GM18526 (cell line): ENCODE data around the gene KCNJ3.

ENCODE experiments used
- POLR2A ChIP-seq: IDR thresholded peaks from 3 replicates; pipeline ENCODE4 v1.6.1; 2011; ENCODE audit not compliant: insufficient read length; ENCODE audit errors: extremely low read depth

The KCNJ3 gene

DNA sequence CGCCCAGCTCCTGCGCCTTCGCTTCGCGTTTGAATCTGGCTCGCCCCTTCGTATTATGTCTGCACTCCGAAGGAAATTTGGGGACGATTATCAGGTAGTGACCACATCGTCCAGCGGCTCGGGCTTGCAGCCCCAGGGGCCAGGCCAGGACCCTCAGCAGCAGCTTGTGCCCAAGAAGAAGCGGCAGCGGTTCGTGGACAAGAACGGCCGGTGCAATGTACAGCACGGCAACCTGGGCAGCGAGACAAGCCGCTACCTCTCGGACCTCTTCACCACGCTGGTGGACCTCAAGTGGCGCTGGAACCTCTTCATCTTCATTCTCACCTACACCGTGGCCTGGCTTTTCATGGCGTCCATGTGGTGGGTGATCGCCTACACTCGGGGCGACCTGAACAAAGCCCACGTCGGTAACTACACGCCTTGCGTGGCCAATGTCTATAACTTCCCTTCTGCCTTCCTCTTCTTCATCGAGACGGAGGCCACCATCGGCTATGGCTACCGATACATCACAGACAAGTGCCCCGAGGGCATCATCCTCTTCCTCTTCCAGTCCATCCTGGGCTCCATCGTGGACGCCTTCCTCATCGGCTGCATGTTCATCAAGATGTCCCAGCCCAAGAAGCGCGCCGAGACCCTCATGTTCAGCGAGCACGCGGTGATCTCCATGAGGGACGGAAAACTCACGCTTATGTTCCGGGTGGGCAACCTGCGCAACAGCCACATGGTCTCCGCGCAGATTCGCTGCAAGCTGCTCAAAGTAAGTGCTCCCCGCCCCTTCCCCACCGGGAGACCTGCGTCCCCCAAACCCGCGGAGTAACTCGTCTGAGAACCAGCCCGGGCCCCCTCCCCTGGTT is 453 bp downstream of the KCNJ3 start:
- no peak for TF ChIP-seq POLR2A

DNA sequence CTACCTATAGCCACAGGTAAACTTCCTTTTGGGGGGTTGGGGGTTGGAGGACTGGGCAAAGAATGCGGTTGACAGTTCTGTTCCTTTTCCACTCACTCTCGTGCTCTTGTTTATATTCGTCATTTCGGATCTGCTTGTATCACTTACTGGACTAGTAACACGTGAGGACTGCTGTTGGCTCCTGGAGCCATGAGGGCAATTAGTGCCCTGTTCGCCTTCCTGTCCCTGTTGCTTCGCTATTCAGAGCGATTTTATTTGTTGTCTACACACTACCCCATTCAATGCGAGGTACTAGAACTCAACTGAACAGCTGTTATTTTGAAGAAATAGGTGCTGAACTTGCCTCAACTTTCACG is 1.1 kb downstream of the KCNJ3 start:
- no peak for TF ChIP-seq POLR2A

DNA sequence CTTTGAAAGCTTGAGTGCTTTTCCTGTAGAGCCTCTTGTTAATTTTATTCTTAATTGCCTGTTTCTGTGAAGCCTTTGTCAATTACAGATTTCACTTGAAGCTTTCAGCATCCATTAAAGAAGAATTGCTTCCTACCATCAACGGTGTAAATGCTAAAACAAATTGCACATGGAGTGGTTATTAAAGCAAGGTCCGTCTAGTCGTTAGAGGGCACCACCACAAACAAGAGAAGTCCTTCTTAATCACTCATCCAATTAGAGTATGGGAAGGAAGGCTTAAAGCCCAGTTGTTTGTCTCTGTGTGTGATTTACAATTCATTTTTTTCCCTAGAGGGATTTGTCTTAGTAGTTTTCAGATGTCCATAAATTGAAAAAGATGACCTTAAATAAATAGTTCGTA is 1.6 kb downstream of the KCNJ3 start:
- no peak for TF ChIP-seq POLR2A

DNA sequence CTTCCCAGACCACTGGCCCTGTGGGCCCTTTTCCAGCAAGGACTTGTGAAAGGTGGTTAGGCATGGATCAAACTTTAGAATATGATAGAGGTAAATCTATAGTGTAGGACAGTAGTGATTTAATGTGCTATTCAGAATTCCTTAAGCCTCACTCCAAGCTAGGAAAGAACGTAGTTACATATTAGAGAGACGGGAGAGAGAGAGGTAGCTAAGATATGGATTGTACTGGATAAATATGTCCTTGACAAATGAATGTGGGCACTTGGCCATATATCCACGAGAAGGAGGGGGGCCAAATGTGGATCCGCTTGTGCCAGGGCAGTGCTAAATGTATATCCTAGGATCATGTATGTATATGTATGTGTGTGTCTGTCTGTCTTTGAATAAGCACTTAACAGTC is 6.5 kb downstream of the KCNJ3 start:
- no peak for TF ChIP-seq POLR2A

DNA sequence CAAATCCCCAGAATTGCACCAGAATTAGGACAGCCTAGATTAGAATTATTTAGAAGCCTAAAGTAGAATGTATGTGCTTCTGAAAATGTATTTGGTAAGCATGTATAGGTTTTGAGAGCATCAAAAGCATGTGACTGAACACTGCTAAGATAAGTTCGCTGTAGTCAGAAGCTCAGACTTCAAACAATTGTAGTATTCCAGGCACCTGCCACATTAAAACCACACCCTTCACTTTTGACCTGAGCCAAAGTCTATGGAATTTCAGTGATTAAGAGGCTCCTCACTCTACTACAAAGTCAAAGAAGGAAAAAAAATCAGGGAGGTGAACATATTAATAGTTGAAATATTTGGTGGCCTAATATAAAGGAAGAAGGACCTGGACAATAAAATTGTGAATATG is 8.2 kb downstream of the KCNJ3 start:
- TF ChIP-seq POLR2A: no peak

DNA sequence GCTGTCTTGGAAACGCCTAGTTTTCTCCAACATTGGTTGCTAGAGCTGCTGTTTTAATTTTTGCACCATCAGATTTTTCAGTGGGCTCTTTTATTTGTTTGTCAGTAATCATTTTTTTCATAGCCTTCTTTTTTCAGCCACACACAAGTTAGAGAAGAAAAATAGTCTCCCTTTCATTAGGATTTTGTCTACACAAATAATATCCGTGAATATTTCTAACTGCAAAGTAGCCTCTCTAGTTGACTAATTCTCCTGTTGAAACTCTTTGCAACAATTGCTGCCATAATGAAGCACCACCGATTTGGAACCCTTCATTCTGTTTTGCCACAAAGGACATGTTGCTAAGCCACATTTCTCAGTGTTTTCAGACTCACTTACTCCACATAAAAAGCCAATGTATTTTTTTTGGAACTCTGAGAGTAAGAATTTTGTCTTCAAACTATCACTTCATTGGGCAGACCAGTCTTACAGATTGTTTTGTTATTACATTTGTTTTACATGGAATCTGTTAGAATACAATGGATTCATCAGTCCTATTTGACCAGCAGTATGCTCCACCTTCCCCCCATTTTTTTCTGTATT is 9.6 kb downstream of the KCNJ3 start:
- no peak for TF ChIP-seq POLR2A

DNA sequence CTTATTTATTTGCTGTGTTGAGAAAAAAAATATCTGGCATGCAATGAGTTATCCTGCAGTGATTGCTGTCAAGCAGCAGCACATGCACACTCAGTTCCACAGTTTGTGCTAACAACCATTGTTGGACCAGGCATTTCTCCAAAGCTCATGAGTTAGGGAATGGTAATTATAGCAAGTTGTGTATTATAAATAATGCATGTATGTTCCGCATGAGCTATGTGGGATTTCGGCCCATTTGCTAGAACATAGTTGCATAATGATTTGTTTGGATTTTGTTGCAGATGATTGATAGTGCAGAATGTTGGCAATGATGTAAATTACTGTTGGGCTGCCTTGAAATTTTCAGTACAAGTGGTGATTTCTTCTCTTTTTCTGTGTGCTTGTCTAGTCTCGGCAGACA is 10.7 kb downstream of the KCNJ3 start:
- TF ChIP-seq POLR2A: no peak

DNA sequence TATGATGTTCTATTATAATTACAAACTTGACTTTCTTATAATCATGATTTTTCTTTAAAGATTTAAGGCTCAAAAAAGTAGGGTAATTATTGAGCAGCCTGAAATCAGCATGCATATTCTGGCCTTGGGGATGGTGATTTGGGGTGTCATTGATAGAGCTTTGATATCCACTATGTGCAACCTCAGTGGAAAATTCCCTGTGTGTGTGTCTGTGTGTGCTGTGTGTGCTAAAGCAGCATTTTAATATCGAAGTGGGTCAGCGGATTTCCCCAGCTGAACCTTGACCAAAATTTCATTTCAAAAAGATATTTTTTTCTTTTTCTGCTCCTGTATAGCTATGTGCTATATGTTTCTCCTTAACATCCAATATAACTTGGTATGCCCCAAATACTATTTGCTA is 11.6 kb downstream of the KCNJ3 start:
- no peak for TF ChIP-seq POLR2A

DNA sequence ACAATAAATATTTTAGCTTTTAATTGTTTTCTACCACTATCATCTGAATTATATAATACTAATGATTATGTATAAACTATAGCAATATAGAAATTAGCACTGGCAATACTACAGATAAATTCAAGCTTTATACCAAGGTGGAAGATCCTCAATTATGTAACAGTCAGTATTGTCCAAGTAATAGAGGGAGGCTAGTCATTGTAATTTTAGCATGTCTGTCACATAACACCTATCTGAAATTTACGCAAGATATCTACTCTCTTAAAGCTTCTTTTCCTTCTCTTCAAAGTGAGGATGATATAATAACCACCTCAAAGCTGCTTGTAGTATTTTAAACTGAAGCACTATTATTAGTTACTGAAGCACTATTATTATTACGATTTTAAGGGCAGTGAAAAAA is 12.2 kb downstream of the KCNJ3 start:
- no peak for TF ChIP-seq POLR2A

DNA sequence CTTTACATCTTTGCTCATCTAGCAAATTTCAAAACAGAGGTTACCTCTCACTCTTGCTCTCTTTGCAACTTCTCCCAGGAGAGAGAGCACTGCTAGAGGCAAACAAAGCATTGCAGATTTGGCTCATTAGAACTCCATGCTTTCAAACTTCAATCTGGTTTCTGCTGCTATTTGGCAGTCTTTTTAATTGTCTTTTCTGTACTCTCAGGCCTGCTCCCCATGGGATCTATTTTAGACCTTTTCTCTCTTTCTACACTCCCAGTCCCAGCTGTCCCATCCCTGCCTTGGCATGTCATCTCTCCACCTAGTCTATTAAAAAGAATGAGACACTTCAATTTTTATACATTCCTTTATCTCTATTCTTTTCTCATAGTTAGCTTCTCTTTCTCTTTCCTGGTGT is 15.2 kb downstream of the KCNJ3 start:
- no peak for TF ChIP-seq POLR2A

DNA sequence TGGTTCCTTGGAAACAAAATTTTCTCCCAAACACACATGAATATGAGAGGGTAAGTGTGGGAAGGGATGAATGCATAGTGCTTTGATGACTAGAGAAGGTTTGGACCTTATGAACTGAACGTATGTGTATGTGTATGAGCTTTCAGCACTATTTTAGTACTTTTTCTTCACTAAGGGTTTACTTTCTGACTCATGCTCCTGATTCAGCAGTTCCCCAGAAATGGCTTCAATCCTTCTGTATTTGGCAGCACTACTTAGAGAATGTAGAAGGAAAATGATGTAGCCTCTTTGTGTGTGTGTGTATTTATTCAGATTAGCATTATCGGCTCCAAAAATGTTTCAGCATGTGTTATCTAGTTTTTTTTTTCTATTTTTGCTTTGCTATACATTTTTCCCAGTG is 22.2 kb downstream of the KCNJ3 start:
- TF ChIP-seq POLR2A: no peak

DNA sequence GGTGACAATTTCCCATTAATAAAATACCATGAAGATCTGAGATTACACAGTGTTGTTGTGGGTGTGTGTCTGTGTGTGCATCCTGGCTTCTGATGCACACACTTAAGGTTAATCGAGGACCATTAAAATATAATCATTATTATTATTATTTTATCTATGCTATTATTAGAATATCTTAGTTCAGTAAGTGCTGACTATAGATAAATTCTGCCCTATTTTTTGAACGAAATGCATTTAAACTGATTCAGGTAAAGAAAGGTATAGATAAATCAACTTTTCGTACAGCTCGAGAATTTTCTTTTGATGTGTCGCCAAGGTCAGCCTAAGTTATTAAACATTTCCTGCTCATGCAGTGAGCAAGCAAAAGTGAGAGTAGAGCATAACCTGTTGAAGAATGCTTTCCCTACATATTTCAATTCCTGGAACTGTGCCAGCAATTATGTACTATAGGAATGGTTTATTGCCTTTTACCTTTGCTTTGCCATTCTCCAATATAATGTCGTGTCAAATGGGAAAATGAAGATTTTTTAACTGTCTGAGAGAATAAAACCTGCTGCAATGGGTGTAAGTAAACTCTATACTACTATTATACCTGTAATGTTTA is 25.8 kb downstream of the KCNJ3 start:
- no peak for TF ChIP-seq POLR2A

DNA sequence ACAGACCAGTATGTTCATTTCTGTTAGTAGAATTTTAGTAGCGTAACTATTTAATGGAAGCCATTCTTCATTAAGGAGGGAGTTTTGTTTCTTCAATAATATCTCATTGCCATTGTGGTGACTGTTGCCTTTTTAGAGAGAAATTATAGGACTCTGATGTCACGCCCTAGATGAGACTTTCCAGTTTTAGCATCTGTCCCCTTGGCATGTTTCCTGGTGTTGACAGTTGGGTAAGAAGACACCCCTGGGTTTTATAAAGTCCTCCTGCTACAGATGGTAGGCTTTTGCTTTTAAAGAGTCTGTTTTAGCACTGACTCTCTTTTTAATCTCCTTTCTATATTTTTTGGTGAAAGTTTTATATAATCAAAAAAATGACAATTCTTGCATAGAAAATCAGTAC is 41.9 kb downstream of the KCNJ3 start:
- TF ChIP-seq POLR2A: no peak

DNA sequence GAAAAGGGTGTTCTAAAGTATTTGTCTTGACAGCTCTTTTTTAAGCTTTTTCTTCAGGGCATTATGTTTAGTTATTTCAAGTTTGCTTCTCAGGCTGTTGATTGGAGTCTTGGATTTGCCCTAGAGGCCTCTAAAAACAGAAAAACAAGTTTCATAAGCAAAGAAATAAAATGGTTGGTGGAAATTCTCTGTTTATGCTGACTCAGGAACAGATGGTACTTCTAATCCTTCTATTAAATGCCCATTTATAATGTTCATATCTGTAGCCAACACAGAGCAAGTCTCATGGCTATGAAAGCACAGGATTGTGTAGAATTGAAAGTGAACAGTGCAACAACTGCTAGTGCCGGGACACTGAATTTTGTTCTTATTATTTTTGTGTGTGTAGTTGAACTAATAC is 60.4 kb downstream of the KCNJ3 start:
- no peak for TF ChIP-seq POLR2A

DNA sequence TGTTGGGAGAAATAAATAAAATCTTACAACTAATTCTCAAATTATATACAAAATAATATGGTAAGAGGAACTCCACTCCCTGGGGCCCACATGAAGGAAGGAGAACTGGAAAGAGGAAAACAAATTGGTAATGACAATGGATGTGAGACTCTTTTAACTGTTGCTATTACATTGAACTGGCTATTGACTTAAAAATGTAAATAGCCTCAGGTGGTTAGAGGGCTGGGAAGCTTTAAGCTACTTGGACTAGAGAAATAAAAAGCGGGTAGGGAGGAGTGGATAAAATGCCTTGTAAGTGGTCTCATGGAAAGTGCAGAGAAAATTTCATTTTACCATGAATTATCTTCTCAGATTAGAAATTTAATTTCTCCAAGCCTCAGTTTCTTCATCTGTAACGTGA is 64.1 kb downstream of the KCNJ3 start:
- TF ChIP-seq POLR2A: no peak

DNA sequence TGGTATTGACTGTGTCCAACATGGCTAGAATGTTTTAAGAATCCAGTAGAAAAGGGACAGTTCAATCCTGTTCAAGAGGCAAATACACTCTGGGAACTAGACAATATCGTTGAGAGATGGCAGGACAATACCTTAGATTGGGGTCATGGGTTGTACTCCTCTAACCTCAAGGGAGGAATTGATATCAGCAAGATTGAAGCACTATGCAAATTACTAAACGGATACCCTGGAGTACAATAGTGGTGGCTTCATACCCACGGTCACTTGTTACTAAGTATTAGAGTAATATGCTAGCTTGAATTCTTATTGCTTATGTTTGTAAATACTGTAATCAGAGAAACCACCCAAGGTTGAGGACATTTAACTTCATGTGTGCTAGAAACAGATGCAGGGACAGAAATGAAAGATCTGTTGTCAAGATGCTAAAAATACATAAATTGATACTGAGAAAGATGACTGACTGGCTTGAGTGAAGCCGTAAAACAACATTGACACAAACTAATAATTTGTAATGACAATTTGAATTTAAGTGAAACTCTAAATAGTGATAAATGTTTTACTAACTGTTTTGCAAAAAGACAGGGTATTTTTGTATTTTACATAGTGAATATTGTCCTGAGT is 73.3 kb downstream of the KCNJ3 start:
- no peak for TF ChIP-seq POLR2A

DNA sequence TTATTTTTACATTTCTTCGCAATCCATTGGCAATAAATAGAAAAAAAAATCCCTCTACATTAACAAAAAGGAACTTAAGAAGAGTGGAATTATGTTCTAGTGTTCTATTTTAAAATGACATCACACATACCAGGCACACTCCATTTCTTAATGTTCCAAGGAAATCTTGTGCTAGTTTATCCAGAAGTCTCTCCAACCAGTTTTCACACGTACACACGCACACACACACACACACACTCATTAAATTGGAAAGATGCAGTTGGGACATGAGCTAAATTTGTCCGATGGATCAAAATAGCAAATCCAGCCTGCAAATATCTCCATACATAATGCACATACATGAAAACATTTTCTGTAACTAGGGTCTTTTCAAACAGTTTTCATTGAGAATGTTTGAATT is 78.3 kb downstream of the KCNJ3 start:
- no peak for TF ChIP-seq POLR2A

DNA sequence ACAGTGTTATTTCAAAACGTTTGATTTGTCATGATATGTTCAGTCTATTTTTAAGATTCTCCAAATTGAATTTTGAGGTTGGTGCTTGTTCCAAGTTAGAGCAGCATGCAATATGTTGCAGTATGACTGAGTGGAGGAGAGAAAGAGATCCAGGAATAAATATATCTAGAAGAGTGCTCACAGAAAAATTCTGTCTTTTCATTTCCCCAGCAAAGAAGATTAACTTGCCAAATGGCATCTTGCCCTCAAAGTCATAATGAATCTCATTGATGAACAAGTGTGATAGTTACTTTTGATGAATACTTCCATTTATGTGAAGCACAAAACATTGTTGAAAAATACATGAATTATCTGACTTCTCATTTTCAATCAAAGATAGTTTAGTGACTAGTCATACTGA is 95.9 kb downstream of the KCNJ3 start:
- no peak for TF ChIP-seq POLR2A
